ENCODE measurements around the gene NUDT1. TPM values are rescaled to one million over a fixed set of nuclear protein-coding genes. Genes with fewer than 3 reads are reported as not detected.

NUDT1 gene
- total and polyA plus RNA-seq, 2 donors (not counting 1 experiment from before 2014, with no cell fraction given), result 19.8 to 28.4 TPM

DNA sequence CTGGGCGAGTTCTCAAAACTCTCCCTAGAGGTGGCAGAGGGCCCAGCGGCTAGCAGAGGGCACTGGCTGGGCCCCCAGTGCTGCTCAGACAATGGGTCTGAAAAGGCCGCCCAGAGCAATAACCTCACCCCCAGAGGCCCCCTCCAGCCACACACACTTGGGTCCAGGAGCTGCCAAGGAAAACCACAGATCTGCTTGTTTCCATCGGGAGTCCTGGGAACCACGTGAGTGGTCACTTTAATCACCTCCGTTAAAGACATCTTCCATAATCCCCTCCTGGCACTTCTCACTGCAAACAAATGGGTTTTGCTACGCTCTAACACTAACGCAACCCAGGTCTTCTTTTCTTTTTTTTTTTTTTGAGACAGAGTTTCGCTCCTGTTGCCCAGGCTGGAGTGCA is 30.0 kb downstream of the NUDT1 start:
- Histone ChIP-seq H4K20me1 (ENCODE audit: control insufficient read depth, extremely low read depth, insufficient read depth, low read length) (no peaks in the 10 kb centered on the region), H3K4me1 (ENCODE audit: control insufficient read depth, extremely low read depth, insufficient read depth, low read length) (no peaks in the 10 kb centered on the region), H3K27me3 (ENCODE audit: control insufficient read depth, insufficient read depth, low read length) (no peaks in the 10 kb centered on the region), H3K36me3 (ENCODE audit: control insufficient read depth, insufficient read depth, low read length) (peaks cover 2% of the 10 kb centered on the region), H3K4me3 (replicated peaks in 1 of 4; ENCODE audit: control extremely low read depth in 1 of 4, insufficient read depth in 1 of 4, low read depth in 3 of 4, low read length in 4 of 4) (no peak overlapping the region), H3K79me2 (ENCODE audit: control insufficient read depth, insufficient read depth, low read length) (no peaks in the 10 kb centered on the region), H2AFZ (ENCODE audit: low read length) (no peak overlapping the region), H3K9me3 (ENCODE audit: control insufficient read depth, insufficient read depth, low read depth, low read length) (no peaks in the 10 kb centered on the region), H3K4me2 (ENCODE audit: extremely low read depth, insufficient read depth, low read length) (no peak overlapping the region), H3K27ac (ENCODE audit: insufficient read depth, low read length) (no peak overlapping the region), H3K9ac (ENCODE audit: insufficient read depth, low read length) (no peak overlapping the region)
- DNase-seq (ENCODE audit: low read depth in 2 of 2), result no peak
- no peak for TF ChIP-seq CTCF (conservative IDR thresholded peaks at IDR 0.05 in 1 of 2, IDR thresholded peaks at IDR 0.05 in 1 of 2; ENCODE audit: low read depth in 1 of 2, low read length in 2 of 2)
- no peak for TF ChIP-seq EZH2 (IDR thresholded peaks at IDR 0.05; ENCODE audit: low read length, missing control alignments)

GRCh38 chr7:2273866-2274265 is 31.8 kb downstream of the NUDT1 start:
- DNase-seq (ENCODE audit: low read depth in 2 of 2), result no peak
- no peak overlapping the region for H3K27ac ChIP-seq (ENCODE audit: insufficient read depth, low read length)
- H3K79me2 ChIP-seq (ENCODE audit: control insufficient read depth, insufficient read depth, low read length), result no peaks in the 10 kb centered on the region
- H3K4me1 ChIP-seq (ENCODE audit: control insufficient read depth, extremely low read depth, insufficient read depth, low read length), result no peaks in the 10 kb centered on the region
- H2AFZ ChIP-seq (ENCODE audit: low read length), result no peak overlapping the region
- peaks cover 2% of the 10 kb centered on the region for H3K36me3 ChIP-seq (ENCODE audit: control insufficient read depth, insufficient read depth, low read length)
- no peak overlapping the region for H3K4me2 ChIP-seq (ENCODE audit: extremely low read depth, insufficient read depth, low read length)
- TF ChIP-seq CTCF (conservative IDR thresholded peaks at IDR 0.05 in 1 of 2, IDR thresholded peaks at IDR 0.05 in 1 of 2; ENCODE audit: low read depth in 1 of 2, low read length in 2 of 2) (no peak), EZH2 (IDR thresholded peaks at IDR 0.05; ENCODE audit: low read length, missing control alignments) (no peak)
- H3K4me3 ChIP-seq (replicated peaks in 1 of 4; ENCODE audit: control extremely low read depth in 1 of 4, insufficient read depth in 1 of 4, low read depth in 3 of 4, low read length in 4 of 4), result no peak overlapping the region
- H3K27me3 ChIP-seq (ENCODE audit: control insufficient read depth, insufficient read depth, low read length), result no peaks in the 10 kb centered on the region
- no peaks in the 10 kb centered on the region for H4K20me1 ChIP-seq (ENCODE audit: control insufficient read depth, extremely low read depth, insufficient read depth, low read length)
- H3K9ac ChIP-seq (ENCODE audit: insufficient read depth, low read length), result no peak overlapping the region
- no peaks in the 10 kb centered on the region for H3K9me3 ChIP-seq (ENCODE audit: control insufficient read depth, insufficient read depth, low read depth, low read length)

- peaks cover 2% of the 10 kb centered on the region for H3K36me3 ChIP-seq (ENCODE audit: control insufficient read depth, insufficient read depth, low read length)
- H3K9me3 ChIP-seq (ENCODE audit: control insufficient read depth, insufficient read depth, low read depth, low read length), result no peaks in the 10 kb centered on the region
- peaks cover under 1% of the 10 kb centered on the region for H3K4me1 ChIP-seq (ENCODE audit: control insufficient read depth, extremely low read depth, insufficient read depth, low read length)
- DNase-seq (ENCODE audit: low read depth in 2 of 2), result no peak
- no peaks in the 10 kb centered on the region for H3K27me3 ChIP-seq (ENCODE audit: control insufficient read depth, insufficient read depth, low read length)
- H3K4me2 ChIP-seq (ENCODE audit: extremely low read depth, insufficient read depth, low read length), result no peak overlapping the region
- no peak overlapping the region for H3K27ac ChIP-seq (ENCODE audit: insufficient read depth, low read length)
- H3K79me2 ChIP-seq (ENCODE audit: control insufficient read depth, insufficient read depth, low read length), result peaks cover 2% of the 10 kb centered on the region
- TF ChIP-seq CTCF (conservative IDR thresholded peaks at IDR 0.05 in 1 of 2, IDR thresholded peaks at IDR 0.05 in 1 of 2; ENCODE audit: low read depth in 1 of 2, low read length in 2 of 2) (no peak), EZH2 (IDR thresholded peaks at IDR 0.05; ENCODE audit: low read length, missing control alignments) (no peak)
- no peak overlapping the region for H3K4me3 ChIP-seq (replicated peaks in 1 of 4; ENCODE audit: control extremely low read depth in 1 of 4, insufficient read depth in 1 of 4, low read depth in 3 of 4, low read length in 4 of 4)
- no peak overlapping the region for H2AFZ ChIP-seq (ENCODE audit: low read length)
- no peaks in the 10 kb centered on the region for H4K20me1 ChIP-seq (ENCODE audit: control insufficient read depth, extremely low read depth, insufficient read depth, low read length)
- no peak overlapping the region for H3K9ac ChIP-seq (ENCODE audit: insufficient read depth, low read length)
Measured at GRCh38 chr7:2274666-2275065, 32.6 kb downstream of the NUDT1 start.
